NCI-H524 treated with DMSO at 0.1 percent for 48 hours (cell line): Measurements from ENCODE around the gene WNT2.

ENCODE experiments used
- DNase-seq: peaks from one replicate; lab custom pipeline; 2025; lab: John Stamatoyannopoulos, UW

WNT2 gene

DNA sequence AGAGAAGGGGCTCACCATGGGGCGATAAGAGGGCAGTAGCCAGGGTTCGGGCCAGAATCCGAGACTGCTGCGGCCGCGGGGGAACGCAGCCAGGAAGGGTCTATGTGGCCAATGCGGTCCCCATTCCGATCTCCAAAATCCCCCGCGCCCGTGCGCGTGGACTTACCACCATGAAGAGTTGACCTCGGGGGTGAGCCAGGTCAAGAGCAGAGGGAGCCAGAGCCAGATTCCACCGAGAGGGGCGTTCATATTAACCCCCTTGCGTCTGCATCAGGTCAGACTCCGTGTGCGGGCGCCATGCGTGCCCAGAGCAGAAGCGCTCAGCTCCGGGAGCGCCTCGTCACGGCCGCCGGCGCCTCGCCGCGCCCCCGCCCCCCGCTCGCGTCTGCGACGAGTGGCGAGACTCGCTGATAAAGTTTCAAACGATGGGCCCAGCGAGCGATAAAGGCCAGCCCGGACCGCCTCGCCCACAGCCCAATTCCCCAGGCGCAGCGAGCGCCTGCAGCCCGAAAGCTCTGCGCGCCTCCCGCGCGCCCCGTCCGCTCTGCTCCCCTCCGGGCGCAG lies at the start of gene WNT2:
TSS of gene WNT2 (minus strand) at position 318 of the 564 bp plus-strand sequence. CDS start at position 249, 69 bp downstream.
- DNase-seq = no peak

DNA sequence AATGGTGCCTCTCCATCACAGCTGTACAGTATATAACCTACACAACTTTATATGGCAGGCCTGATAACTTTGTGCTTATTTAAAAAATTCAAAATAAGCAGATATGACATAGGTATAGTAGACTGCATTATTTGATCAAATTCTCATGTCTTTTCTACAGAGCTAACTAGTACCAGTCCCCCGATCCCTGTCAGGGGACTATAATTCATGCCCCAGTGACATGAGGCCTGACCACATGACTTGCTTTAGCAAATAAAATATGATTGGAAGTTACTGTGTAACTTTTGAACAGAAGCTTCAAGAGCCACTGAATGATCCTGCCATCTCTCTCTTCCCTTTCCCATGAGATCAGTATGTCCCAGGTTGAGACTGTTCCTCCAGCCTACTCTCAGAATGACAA lies 49.2 kb upstream of the WNT2 start:
- no peak for DNase-seq

DNA sequence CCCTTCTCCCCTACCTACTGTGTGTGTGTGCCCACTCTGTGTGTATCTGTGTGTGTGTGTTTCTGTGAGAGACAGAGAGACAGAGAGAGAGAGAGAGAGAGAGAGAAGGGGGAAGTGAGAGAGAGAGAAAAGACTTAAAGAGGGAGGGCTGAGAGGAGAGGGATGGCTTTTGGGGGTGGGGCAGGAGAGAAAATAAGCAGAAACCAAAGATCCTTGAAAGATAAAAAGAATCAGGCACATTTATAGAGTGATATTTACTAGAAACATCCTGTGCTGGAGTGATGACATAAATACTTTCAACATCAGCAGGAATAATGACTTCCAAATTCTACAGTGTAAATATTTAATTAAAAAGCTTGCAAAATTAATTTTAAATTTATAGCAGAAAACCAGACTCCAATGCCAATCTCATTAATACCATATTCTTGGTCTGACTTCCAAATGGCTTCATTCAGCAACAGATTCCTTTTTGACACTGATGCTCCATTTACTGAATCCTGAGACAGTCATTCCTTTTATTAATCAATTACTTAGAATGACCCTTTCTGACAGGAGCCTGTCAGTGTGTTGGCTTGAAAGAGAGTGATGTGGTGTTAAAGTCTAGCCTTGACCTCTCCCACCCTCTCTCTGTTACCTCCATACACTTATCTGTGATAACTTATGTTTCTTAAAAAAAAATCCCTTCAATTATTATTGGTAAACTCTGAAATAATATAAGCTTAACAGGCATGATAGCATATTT lies 41.7 kb upstream of the WNT2 start:
- no peak for DNase-seq

GRCh38 chr7:117362294-117362888 lies 39.5 kb upstream of the WNT2 start:
- DNase-seq = no peak

DNA sequence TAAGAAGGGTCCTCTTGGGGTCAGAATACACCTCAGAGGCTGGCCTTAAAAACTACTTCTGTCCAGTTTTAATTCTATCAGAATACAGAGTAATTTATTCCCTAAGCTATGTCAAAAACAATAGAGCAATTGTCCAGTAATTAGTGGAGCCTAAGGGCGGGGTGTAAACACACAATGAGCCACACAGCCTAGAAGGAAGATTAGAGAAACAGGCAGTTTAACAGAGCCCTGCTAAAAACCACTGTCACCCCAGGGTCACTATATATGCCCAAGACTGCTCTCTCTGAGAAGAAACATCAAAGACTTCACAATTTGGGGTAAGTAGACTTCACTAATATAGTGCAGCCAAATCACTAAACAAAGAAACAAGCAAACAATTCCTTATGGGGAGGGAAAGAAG lies 27.2 kb upstream of the WNT2 start:
- DNase-seq = no peak

DNA sequence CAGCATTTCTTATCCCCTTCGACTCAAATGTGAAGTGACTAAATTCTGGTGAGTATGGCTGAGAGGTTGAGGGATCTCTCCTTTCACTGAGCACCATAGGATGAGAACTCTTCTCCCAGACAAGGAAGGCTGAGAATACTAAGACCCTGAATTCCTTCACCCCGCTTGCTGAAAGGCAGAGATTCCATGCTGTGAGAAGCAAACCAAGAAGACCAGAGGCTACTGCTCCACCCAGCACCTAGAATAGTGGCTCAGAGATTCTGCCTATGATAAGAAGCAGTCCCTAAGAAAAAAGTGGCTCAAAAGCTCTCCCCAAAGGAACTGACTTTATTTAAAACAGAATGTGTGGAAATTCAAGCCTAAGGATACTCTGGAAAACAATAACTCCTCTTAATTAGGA lies 26.7 kb upstream of the WNT2 start:
- DNase-seq = no peak

DNA sequence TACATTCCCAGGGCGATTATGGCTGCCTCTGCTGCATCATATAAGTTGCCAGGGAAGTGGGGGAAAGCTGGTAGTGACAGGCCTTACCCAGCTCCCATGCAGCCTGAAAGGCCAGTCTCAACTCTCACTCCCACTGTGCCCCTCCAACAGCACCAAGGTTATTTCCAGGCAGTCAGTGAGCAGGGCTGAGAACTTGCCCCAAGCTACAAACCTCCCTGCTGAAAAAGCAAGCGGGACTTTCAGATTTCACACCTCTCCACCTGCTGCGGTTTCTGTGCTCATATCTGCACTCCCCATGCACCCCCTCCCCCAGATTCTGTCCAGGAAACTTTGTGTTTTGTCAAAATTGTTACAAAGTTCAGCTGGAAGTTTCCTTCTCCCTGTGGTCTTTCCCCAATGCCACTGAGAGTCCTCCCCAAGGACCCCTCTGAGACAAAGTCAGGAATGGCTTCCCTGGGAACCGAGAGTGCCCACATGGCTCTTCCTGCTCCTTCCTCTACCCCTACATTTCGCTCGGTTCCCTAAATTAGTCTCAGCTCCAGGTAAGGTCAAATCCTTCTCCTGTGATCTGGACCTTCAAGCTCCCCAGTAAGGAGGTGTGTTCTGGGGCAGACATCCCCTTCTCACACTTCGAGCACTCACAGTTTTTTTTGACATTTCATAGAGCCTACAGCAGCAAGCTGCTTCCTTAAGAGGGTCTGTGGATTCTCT lies 25.3 kb upstream of the WNT2 start:
- no peak for DNase-seq

GRCh38 chr7:117347480-117347879 lies 24.6 kb upstream of the WNT2 start:
- DNase-seq = no peak

DNA sequence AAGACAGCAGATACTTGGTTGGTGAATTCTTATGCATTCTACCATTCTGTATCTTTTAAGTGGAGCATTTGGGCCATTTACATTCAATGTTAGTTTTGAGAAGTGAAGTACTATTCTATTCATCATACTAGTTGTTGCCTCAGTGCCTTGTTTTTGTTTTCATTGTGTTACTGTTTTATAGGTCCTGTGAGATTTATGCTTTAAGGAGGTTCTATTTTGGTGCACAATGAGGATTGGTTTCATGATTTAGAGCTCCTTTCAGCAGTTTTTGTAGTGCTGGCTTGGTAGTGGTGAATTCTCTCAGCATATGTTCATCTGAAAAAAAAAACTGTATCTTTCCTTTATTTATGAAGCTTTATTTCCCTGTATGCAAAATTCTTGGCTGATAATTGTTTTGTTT lies 23.3 kb upstream of the WNT2 start:
- DNase-seq = no peak

DNA sequence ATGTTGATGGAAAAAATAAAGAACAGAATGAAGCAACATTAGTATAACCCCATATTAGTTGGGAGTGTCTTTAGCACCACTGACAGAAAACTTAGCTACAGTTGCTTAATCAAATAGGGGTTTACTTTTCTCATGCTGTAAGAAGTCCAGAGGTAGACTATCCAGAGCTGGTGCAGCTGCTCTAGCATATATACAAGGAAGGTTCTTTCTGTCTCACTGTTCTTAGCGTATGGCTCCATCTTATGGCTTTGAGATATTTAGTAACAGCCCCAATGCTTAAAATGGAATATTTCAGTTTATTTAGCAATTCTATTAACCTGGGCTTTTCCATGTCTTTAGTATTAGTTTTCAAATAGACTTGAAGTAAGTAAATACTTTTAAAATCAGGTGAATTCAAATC lies 15.2 kb upstream of the WNT2 start:
- DNase-seq = no peak

GRCh38 chr7:117333168-117333567 lies 10.3 kb upstream of the WNT2 start:
- DNase-seq = no peak

GRCh38 chr7:117332031-117332430 lies 9.2 kb upstream of the WNT2 start:
- DNase-seq = no peak

DNA sequence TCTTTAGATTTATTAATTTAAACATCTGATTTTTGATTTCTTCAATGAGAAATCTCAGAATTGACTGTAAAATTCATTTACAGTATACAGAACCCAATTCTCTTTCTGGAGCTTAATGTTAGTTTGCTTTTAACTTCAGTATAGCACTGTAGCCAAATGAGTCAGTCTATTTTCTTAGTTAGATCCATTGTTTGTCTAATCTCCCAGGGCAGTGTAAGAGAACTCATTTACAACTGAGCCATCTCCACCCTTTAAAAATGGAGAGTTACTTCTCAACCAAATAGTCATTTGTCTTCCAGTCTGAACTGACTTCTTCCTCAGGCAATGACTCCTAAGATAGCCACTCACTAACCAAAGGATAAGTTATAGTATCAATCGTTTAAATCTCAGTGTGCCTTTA lies 3.0 kb upstream of the WNT2 start:
- DNase-seq = no peak

- no peak for DNase-seq
These were observed 2.1 kb upstream of the WNT2 start for GRCh38 chr7:117324960-117325359.

DNA sequence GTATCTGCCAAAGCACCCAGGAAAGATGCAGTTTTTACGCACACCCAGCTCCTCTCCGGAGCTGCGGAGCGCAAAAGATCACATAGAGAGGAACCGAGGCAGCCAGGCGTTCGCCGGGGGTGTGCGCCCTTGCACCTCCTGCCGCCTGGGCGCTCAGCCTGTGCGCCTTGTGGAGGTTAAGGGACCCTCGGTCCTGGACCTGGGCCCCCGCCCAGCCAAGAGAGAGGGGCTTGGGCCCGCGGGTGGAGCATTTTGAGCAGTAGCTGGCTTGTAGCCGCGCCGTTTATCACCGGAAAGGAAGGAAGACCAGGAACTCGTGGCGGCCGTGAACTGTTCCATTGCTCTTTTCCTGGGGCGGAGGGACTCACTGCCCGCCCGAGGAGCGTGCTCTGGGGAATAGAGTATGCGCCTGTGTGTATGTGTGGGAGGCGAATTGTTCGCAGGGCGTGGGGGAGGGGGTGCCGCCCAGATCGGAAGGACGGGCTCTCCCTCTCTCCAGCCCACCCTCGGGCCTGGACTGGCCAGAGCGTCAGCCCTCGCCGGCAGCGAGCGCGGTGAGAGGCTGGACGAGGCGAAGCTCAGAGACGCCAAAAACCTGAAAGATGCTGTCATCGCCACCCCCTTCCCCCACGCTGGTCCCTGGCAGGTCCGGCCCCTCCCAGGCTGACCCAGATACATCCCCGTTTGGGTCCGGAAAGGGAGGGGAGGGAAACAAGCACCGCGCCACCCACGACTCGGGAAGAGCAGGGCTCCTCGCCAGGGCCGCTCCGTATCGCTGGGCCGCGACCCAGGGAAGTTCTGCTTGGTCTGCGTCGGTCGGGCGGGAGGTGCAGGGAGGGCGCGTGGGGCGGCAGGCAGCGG lies 1.2 kb upstream of the WNT2 start:
- no peak for DNase-seq

- DNase-seq = no peak
These were observed 520 bp upstream of the WNT2 start for GRCh38 chr7:117323305-117323850.

DNA sequence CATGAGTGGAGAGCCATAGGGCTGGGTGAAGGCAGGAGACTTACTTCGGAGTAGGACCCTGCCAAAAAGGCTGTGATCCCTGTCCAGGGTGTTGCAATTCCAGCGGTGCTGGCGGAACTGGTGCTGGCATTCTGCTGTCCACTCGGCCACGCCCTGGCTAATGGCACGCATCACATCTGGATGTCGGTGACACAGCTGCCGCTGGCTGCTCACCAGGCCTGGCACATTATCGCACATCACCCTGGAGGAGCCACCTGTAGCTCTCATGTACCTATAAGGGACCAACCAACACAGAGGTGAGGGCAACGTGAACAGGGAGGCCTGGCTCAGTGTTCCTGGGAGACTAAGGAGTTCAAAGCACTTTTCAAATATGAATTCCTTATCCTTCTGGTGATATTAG lies 2.3 kb downstream of the WNT2 start:
- DNase-seq = no peak

- DNase-seq = no peak
These were observed 3.7 kb downstream of the WNT2 start for GRCh38 chr7:117319181-117319580.

- no peak for DNase-seq
These were observed 9.3 kb downstream of the WNT2 start for GRCh38 chr7:117313582-117313981.

GRCh38 chr7:117312593-117313580 lies 10.0 kb downstream of the WNT2 start:
- no peak for DNase-seq
